Amygdala (tissue), 56 donors: Measurements from ENCODE around the gene NEURL1B.

Experiments
- DNase-seq, 56 donors: peaks; one replicate each; lab custom pipeline; 2025; lab: John Stamatoyannopoulos, UW

The NEURL1B gene

GRCh38 chr5:172608773-172609172 lies 32.3 kb upstream of the NEURL1B start:
- DNase-seq, result no peak

- no peak for DNase-seq
Observed at GRCh38 chr5:172610643-172611042, 30.4 kb upstream of the NEURL1B start.

- no peak for DNase-seq
Observed at GRCh38 chr5:172611913-172612312, 29.1 kb upstream of the NEURL1B start.

GRCh38 chr5:172612771-172613170 lies 28.3 kb upstream of the NEURL1B start:
- DNase-seq, result no peak

- DNase-seq, result no peak
Observed at GRCh38 chr5:172616136-172616535, 24.9 kb upstream of the NEURL1B start.

GRCh38 chr5:172616730-172617129 lies 24.3 kb upstream of the NEURL1B start:
- no peak for DNase-seq

- DNase-seq, result no peak
Observed at GRCh38 chr5:172617817-172618216, 23.2 kb upstream of the NEURL1B start.

- no peak for DNase-seq
Observed at GRCh38 chr5:172618574-172619365, 22.3 kb upstream of the NEURL1B start.

GRCh38 chr5:172620506-172620905 lies 20.6 kb upstream of the NEURL1B start:
- DNase-seq, result no peak

- DNase-seq, result no peak
Observed at GRCh38 chr5:172622091-172623046, 18.7 kb upstream of the NEURL1B start.

GRCh38 chr5:172623313-172623980 lies 17.6 kb upstream of the NEURL1B start:
- peak in 1 of 56 donors; percentile 7 for DNase-seq

- DNase-seq, result no peak
Observed at GRCh38 chr5:172624083-172624995, 16.7 kb upstream of the NEURL1B start.

- no peak for DNase-seq
Observed at GRCh38 chr5:172624996-172625964, 15.8 kb upstream of the NEURL1B start.

- no peak for DNase-seq
Observed at GRCh38 chr5:172626031-172626581, 15.0 kb upstream of the NEURL1B start.

- no peak for DNase-seq
Observed at GRCh38 chr5:172630082-172630481, 11.0 kb upstream of the NEURL1B start.

GRCh38 chr5:172630482-172630881 lies 10.6 kb upstream of the NEURL1B start:
- DNase-seq, result no peak

- DNase-seq, result no peak
Observed at GRCh38 chr5:172630986-172631385, 10.1 kb upstream of the NEURL1B start.

GRCh38 chr5:172632346-172633092 lies 8.5 kb upstream of the NEURL1B start:
- no peak for DNase-seq
